Measurements from ENCODE around the gene CPN1. TPM values are rescaled to one million over a fixed set of nuclear protein-coding genes. Genes with fewer than 3 reads are reported as not detected.
A peak's percentile ranks its signal among the peaks of the same experiment; 100 is the strongest.
"Not testable (repeated sequence)": the region's sequence is repeated elsewhere in the genome, so short reads cannot be mapped to it uniquely, and the experiment has no call there.

CPN1 gene
- polyA plus RNA-seq (2012; ENCODE audit: missing spikeins), result not detected

- DNase-seq (ENCODE audit: insufficient read length), result no peak
- no peak for FAIRE-seq
- no peak for TF ChIP-seq TAF1 (IDR thresholded peaks at IDR 0.05; ENCODE audit: borderline replicate concordance, low read depth, low read length)
- TF ChIP-seq POLR2A (IDR thresholded peaks at IDR 0.05; ENCODE audit: low read depth, low read length), result no peak
- no peak for TF ChIP-seq POLR2AphosphoS5 (IDR thresholded peaks at IDR 0.05; ENCODE audit: low read depth, low read length)
Observed at GRCh38 chr10:100081075-100082001, at the start of gene CPN1. TSS of gene CPN1 (minus strand) at chr10:100081869. CDS start at chr10:100081625, 244 bp downstream.

GRCh38 chr10:100130831-100131230 lies 49.2 kb upstream of the CPN1 start:
- no peak for FAIRE-seq
- no peak for DNase-seq (ENCODE audit: insufficient read length)
- no peak for TF ChIP-seq POLR2AphosphoS5 (IDR thresholded peaks at IDR 0.05; ENCODE audit: low read depth, low read length)
- no peak for TF ChIP-seq TAF1 (IDR thresholded peaks at IDR 0.05; ENCODE audit: borderline replicate concordance, low read depth, low read length)
- TF ChIP-seq POLR2A (IDR thresholded peaks at IDR 0.05; ENCODE audit: low read depth, low read length), result no peak

- TF ChIP-seq POLR2A (IDR thresholded peaks at IDR 0.05; ENCODE audit: low read depth, low read length) (no peak), TAF1 (IDR thresholded peaks at IDR 0.05; ENCODE audit: borderline replicate concordance, low read depth, low read length) (no peak), POLR2AphosphoS5 (IDR thresholded peaks at IDR 0.05; ENCODE audit: low read depth, low read length) (no peak)
- FAIRE-seq, result no peak
- no peak for DNase-seq (ENCODE audit: insufficient read length)
Observed at GRCh38 chr10:100129424-100129823, 47.8 kb upstream of the CPN1 start.

DNA sequence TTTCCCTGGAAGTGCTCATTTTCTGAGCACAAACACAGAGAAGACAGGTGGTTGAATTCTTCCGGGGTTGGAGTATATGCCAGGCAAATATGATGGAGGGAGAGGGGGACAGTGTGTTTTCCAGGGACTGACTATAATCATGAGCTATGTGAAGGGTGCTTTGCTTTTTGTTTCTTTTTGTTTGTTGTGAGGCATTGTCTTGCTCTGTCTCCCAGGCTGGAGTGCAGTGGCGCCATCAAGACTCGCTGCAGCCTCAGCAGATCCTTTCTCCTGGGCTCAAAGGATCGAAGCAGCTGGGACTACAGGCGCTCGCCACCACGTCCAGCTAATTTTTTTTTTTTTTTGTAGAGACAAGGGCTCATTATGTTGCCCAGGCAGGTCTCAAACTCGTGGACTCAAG lies 47.3 kb upstream of the CPN1 start:
- FAIRE-seq, result no peak
- no peak for TF ChIP-seq POLR2A (IDR thresholded peaks at IDR 0.05; ENCODE audit: low read depth, low read length)
- no peak for TF ChIP-seq POLR2AphosphoS5 (IDR thresholded peaks at IDR 0.05; ENCODE audit: low read depth, low read length)
- no peak for TF ChIP-seq TAF1 (IDR thresholded peaks at IDR 0.05; ENCODE audit: borderline replicate concordance, low read depth, low read length)
- DNase-seq (ENCODE audit: insufficient read length), result no peak

DNA sequence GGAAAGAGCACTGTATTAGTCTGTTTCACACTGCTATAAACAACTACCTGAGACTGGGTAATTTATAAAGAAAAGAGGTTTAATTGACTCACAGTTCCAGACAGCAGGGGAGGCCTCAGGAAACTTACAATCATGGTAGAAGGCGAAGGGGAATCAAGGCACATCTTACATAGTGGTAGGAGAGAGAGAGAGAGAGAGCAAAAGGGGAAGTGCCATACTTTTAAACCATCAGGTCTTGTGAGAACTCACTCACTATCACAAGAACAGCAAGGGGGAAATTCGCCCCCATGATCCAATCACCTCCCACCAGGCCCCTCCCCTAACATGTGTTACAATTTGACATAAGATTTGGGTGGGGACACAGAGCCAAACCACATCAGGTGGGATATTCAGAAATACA lies 43.7 kb upstream of the CPN1 start:
- DNase-seq (ENCODE audit: insufficient read length); FAIRE-seq: not testable (repeated sequence)

DNA sequence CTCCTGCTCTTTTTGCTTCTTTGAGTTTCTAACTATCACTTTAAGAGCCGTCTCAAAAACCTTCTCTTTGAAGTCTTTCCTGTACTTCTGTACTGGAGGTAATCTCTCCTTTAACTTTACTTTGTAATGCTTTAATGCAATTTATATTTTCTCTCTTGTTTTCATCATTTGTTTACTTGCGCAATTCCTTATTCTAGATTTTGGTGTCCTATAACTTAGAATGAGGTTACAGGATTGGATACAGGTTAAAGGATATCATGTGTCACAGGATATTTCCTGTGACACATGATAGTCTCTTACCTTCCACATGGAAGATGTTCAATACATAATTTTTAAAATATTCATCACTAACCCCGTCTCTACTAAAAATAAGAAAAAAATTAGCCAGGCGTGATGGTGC lies 42.4 kb upstream of the CPN1 start:
- DNase-seq (ENCODE audit: insufficient read length) (no peak), FAIRE-seq (no peak)
- no peak for TF ChIP-seq TAF1 (IDR thresholded peaks at IDR 0.05; ENCODE audit: borderline replicate concordance, low read depth, low read length)

DNA sequence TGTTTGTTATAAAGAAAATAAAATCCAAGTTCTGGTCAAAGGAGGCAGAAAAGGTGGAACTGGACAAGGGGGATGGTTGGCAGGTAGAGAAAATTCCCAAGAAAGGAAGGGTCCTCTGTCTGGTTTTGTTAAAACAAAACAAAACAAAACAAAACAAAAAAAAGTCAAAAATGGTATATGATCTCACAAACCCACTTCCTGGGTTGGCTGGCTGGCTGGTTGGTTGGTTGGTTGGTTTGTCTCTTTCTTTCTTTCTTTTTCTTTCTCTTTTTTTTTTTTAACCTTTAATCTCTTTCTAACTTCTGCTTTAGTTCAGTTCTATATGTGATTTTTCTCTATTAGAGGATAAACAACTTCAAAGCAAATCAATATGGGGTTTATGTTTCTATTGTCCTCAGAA lies 41.1 kb upstream of the CPN1 start:
- TF ChIP-seq TAF1 (IDR thresholded peaks at IDR 0.05; ENCODE audit: borderline replicate concordance, low read depth, low read length), result no peak
- no peak for TF ChIP-seq POLR2A (IDR thresholded peaks at IDR 0.05; ENCODE audit: low read depth, low read length)
- TF ChIP-seq POLR2AphosphoS5 (IDR thresholded peaks at IDR 0.05; ENCODE audit: low read depth, low read length), result no peak
- FAIRE-seq, result peak; percentile 44
- DNase-seq (ENCODE audit: insufficient read length), result no peak

- no peak for FAIRE-seq
- no peak for TF ChIP-seq TAF1 (IDR thresholded peaks at IDR 0.05; ENCODE audit: borderline replicate concordance, low read depth, low read length)
- no peak for TF ChIP-seq POLR2A (IDR thresholded peaks at IDR 0.05; ENCODE audit: low read depth, low read length)
- no peak for TF ChIP-seq POLR2AphosphoS5 (IDR thresholded peaks at IDR 0.05; ENCODE audit: low read depth, low read length)
- DNase-seq (ENCODE audit: insufficient read length), result no peak
Observed at GRCh38 chr10:100120550-100120949, 38.9 kb upstream of the CPN1 start.

- TF ChIP-seq TAF1 (IDR thresholded peaks at IDR 0.05; ENCODE audit: borderline replicate concordance, low read depth, low read length) (no peak), POLR2AphosphoS5 (IDR thresholded peaks at IDR 0.05; ENCODE audit: low read depth, low read length) (no peak), POLR2A (IDR thresholded peaks at IDR 0.05; ENCODE audit: low read depth, low read length) (no peak)
- DNase-seq (ENCODE audit: insufficient read length) (no peak), FAIRE-seq (no peak)
Observed at GRCh38 chr10:100119726-100120125, 38.1 kb upstream of the CPN1 start.

DNA sequence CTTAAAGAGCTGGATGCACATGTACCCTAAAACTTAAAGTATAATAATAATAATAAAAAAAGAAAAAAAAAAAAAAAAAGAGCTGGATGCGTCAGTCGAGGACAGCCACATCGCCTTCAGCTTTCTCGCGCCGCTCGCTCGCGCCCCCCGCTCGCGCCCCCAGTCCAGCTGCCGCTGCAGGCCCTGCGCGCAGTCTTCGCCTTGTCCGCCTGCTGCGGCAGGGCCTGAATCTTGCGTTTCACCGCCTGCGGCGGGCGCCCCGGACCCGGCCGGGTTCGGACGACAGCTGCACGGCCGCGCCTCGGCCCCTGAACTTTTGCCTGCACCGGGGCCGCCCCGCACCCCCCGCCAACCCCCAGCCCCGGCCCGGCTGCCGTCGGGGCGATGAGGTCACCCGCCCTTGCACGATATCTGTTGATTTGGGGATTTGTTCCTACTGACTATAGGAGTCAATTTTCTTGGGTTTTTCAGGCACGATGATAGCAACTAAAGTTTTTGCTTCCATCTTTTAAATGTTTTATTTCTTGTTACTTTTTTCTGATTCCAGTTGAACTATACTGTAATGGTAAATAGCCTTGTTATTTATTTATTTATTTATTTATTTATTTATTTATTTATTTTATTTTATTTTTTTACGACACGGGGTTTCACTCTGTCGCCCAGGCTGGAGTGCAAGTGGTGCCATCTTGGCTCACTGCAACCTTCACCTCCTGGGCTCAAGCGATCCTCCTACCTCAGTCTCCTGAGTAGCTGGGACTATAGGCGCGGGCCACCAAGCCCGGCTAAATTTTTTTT lies 33.5 kb upstream of the CPN1 start:
- TF ChIP-seq POLR2AphosphoS5 (IDR thresholded peaks at IDR 0.05; ENCODE audit: low read depth, low read length) (no peak), TAF1 (IDR thresholded peaks at IDR 0.05; ENCODE audit: borderline replicate concordance, low read depth, low read length) (no peak), POLR2A (IDR thresholded peaks at IDR 0.05; ENCODE audit: low read depth, low read length) (no peak)
- FAIRE-seq (no peak), DNase-seq (ENCODE audit: insufficient read length) (no peak)

- DNase-seq (ENCODE audit: insufficient read length) (no peak), FAIRE-seq (no peak)
- TF ChIP-seq TAF1 (IDR thresholded peaks at IDR 0.05; ENCODE audit: borderline replicate concordance, low read depth, low read length) (no peak), POLR2A (IDR thresholded peaks at IDR 0.05; ENCODE audit: low read depth, low read length) (no peak), POLR2AphosphoS5 (IDR thresholded peaks at IDR 0.05; ENCODE audit: low read depth, low read length) (no peak)
Observed at GRCh38 chr10:100114460-100114859, 32.8 kb upstream of the CPN1 start.

GRCh38 chr10:100109670-100110069 lies 28.0 kb upstream of the CPN1 start:
- no peak for FAIRE-seq
- TF ChIP-seq TAF1 (IDR thresholded peaks at IDR 0.05; ENCODE audit: borderline replicate concordance, low read depth, low read length), result no peak
- no peak for TF ChIP-seq POLR2A (IDR thresholded peaks at IDR 0.05; ENCODE audit: low read depth, low read length)
- TF ChIP-seq POLR2AphosphoS5 (IDR thresholded peaks at IDR 0.05; ENCODE audit: low read depth, low read length), result no peak
- no peak for DNase-seq (ENCODE audit: insufficient read length)

Data from GM12892 (cell line).